Neural cell (in vitro differentiated cells): ENCODE measurements around the gene HCFC1. TPM values are rescaled to one million over a fixed set of nuclear protein-coding genes. Genes with fewer than 3 reads are reported as not detected.

Source experiments
- H2AFZ ChIP-seq: fragments of 200-600, 300-800 bp; sonication (generic), shearing (Covaris generic); 2 replicates; pipeline ENCODE4 v1.6.0; 2014; ENCODE audit warnings: low read depth, mild to moderate bottlenecking, antibody characterized with exemption, low read length, moderate library complexity
- H3F3A ChIP-seq: fragments of 200-600 bp; shearing (Covaris generic); 2 replicates; pipeline ENCODE4 v1.6.1; 2016; ENCODE audit warnings: mild to moderate bottlenecking, moderate library complexity, mixed read lengths, antibody characterized with exemption, low read length; ENCODE audit not compliant: insufficient read depth, poor library complexity, severe bottlenecking
- H3K27ac ChIP-seq: fragments of 200-600, 300-800 bp; sonication (generic), shearing (Covaris generic); 2 replicates; pipeline ENCODE4 v1.5.1; 2014; ENCODE audit warnings: mild to moderate bottlenecking, low read length, moderate library complexity
- H3K27me3 ChIP-seq: fragments of 300-800, 200-600 bp; sonication (generic), shearing (Covaris generic); 2 replicates; pipeline ENCODE4 v1.6.0; 2014; ENCODE audit warnings: mild to moderate bottlenecking, low read depth, low read length, moderate library complexity; ENCODE audit not compliant: insufficient read depth
- H3K36me3 ChIP-seq: fragments of 300-800, 200-600 bp; sonication (generic), shearing (Covaris generic); 2 replicates; pipeline ENCODE4 v1.5.1; 2014; ENCODE audit warnings: mild to moderate bottlenecking, antibody characterized with exemption, low read length, moderate library complexity; ENCODE audit not compliant: insufficient read depth
- H3K4me2 ChIP-seq: fragments of 300-800, 200-600 bp; sonication (generic), shearing (Covaris generic); 2 replicates; pipeline ENCODE4 v1.6.0; 2014; ENCODE audit warnings: mild to moderate bottlenecking, low read length
- H3K4me3 ChIP-seq: fragments of 300-800, 200-600 bp; sonication (generic), shearing (Covaris generic); 2 replicates; pipeline ENCODE4 v1.5.1; 2014; ENCODE audit warnings: mild to moderate bottlenecking, low read length, moderate library complexity
- H3K79me2 ChIP-seq: fragments of 200-600 bp; shearing (Covaris generic); replicated peaks from 2 replicates; pipeline ENCODE4 v1.6.0; 2014; ENCODE audit warnings: mild to moderate bottlenecking, low read length, moderate library complexity; ENCODE audit not compliant: insufficient read depth
- H3K9ac ChIP-seq: fragments of 300-800, 200-600 bp; sonication (generic), shearing (Covaris generic); 2 replicates; pipeline ENCODE4 v1.6.1; 2016; ENCODE audit warnings: mild to moderate bottlenecking, low read length, mixed read lengths
- H3K9me2 ChIP-seq: fragments of 200-600 bp; shearing (Covaris generic); 2 replicates; pipeline ENCODE4 v1.6.1; 2016; ENCODE audit warnings: mild to moderate bottlenecking, low read length, mixed read lengths; ENCODE audit not compliant: insufficient read depth
- H3K9me3 ChIP-seq: fragments of 200-600, 300-800 bp; sonication (generic), shearing (Covaris generic); 2 replicates; pipeline ENCODE4 v1.6.1; 2016; ENCODE audit warnings: mild to moderate bottlenecking, mixed run types, low read length, moderate library complexity, mixed read lengths
- H4K20me1 ChIP-seq: fragments of 200-600 bp; shearing (Covaris generic); 2 replicates; pipeline ENCODE4 v1.6.1; 2016; ENCODE audit warnings: mild to moderate bottlenecking, mixed run types; ENCODE audit not compliant: insufficient read depth
- CTCF ChIP-seq: fragments of 450-650 bp; IDR thresholded peaks from 2 replicates; pipeline ENCODE4 v1.5.1; 2014; ENCODE audit warnings: antibody characterized with exemption, mild to moderate bottlenecking, moderate library complexity; ENCODE audit not compliant: poor library complexity, severe bottlenecking
- EP300 ChIP-seq: fragments of 450-650 bp; conservative IDR thresholded peaks from 2 replicates; pipeline ENCODE4 v1.6.1; 2014; ENCODE audit warnings: antibody characterized with exemption, mild to moderate bottlenecking, moderate library complexity; ENCODE audit not compliant: poor library complexity, severe bottlenecking
- EZH2 ChIP-seq: fragments of 200-600, 300-800 bp; shearing (Covaris generic), sonication (generic); IDR thresholded peaks from 2 replicates; pipeline ENCODE4 v1.6.1; 2014; ENCODE audit warnings: antibody characterized with exemption, low read length, borderline replicate concordance, mild to moderate bottlenecking; ENCODE audit not compliant: insufficient read depth, poor library complexity, severe bottlenecking
- MXI1 ChIP-seq: fragments of 450-650 bp; conservative IDR thresholded peaks from 2 replicates; pipeline ENCODE4 v1.6.1; 2014; ENCODE audit warnings: antibody characterized with exemption, mild to moderate bottlenecking; ENCODE audit not compliant: poor library complexity, severe bottlenecking
- POLR2AphosphoS5 ChIP-seq: IDR thresholded peaks from 2 replicates; pipeline ENCODE4 v1.6.1; 2012
- RAD21 ChIP-seq: fragments of 450-650 bp; conservative IDR thresholded peaks from 2 replicates; pipeline ENCODE4 v1.6.1; 2014; ENCODE audit warnings: antibody characterized with exemption, mild to moderate bottlenecking, moderate library complexity
- REST ChIP-seq: IDR thresholded peaks from 2 replicates; pipeline ENCODE4 v1.6.1; 2012; ENCODE audit warnings: borderline replicate concordance
- SMC3 ChIP-seq: fragments of 450-650 bp; conservative IDR thresholded peaks from 2 replicates; pipeline ENCODE4 v1.6.1; 2014; ENCODE audit warnings: antibody characterized with exemption, mild to moderate bottlenecking, moderate library complexity; ENCODE audit not compliant: poor library complexity
- TAF1 ChIP-seq: IDR thresholded peaks from 2 replicates; pipeline ENCODE4 v1.6.1; 2012; ENCODE audit warnings: low read depth
- polyA plus RNA-seq: library from polyadenylated mRNA; depleted of rRNA; stranded (reverse); fragments of >200 nt; gene quantifications from 2 replicates; pipeline ENCODE4 v1.2.3, GENCODE V29; 2014

Gene HCFC1
- polyA plus RNA-seq, 1 donor from 2014 or later: 7.3 TPM

DNA sequence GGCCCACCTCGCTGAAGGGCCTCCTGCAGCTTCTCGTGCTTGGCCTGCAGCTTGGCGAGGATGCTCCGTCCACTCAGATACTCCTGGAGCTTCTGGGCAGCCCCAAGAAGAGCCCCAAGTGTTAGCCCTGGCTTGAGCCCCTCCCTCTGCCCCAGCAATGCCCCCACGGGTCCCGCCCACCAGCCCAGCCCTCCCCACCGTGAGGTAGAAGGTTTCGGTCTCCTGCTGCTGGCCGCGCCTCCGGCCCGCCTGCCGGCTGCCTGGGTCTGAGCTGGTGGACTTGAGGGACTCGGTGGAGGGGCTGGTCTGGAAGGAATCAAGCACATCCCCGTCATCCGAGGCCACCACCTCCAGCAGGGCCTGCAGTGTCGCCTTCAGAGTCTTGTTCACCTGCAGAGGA, 58.4 kb downstream of the HCFC1 start:
- Histone ChIP-seq H3K9ac (no peak overlapping the region), H3K27me3 (no peaks in the 10 kb centered on the region), H3K36me3 (no peaks in the 10 kb centered on the region), H2AFZ (no peak overlapping the region), H3K79me2 (no peaks in the 10 kb centered on the region), H3K4me2 (no peak overlapping the region), H3K27ac (no peak overlapping the region), H3K9me3 (no peaks in the 10 kb centered on the region), H3K4me3 (no peak overlapping the region), H4K20me1 (no peaks in the 10 kb centered on the region), H3F3A (no peaks in the 10 kb centered on the region), H3K9me2 (no peaks in the 10 kb centered on the region)
- no peak for TF ChIP-seq MXI1

GRCh38 chrX:153911798-153912197, 59.8 kb downstream of the HCFC1 start:
- TF ChIP-seq EZH2 (no peak), CTCF (no peak)
- no peaks in the 10 kb centered on the region for H3K36me3 ChIP-seq
- no peaks in the 10 kb centered on the region for H3F3A ChIP-seq
- no peaks in the 10 kb centered on the region for H3K79me2 ChIP-seq
- no peak overlapping the region for H3K9ac ChIP-seq
- no peak overlapping the region for H3K4me3 ChIP-seq
- H3K27me3 ChIP-seq: no peaks in the 10 kb centered on the region
- no peak overlapping the region for H3K4me2 ChIP-seq
- H4K20me1 ChIP-seq: no peaks in the 10 kb centered on the region
- H3K27ac ChIP-seq: no peak overlapping the region
- H2AFZ ChIP-seq: no peak overlapping the region
- H3K9me3 ChIP-seq: no peaks in the 10 kb centered on the region
- H3K9me2 ChIP-seq: no peaks in the 10 kb centered on the region

- no peaks in the 10 kb centered on the region for H3K27me3 ChIP-seq
- H3K4me3 ChIP-seq: no peak overlapping the region
- no peaks in the 10 kb centered on the region for H3K36me3 ChIP-seq
- H3K4me2 ChIP-seq: no peak overlapping the region
- no peak overlapping the region for H2AFZ ChIP-seq
- H4K20me1 ChIP-seq: no peaks in the 10 kb centered on the region
- no peaks in the 10 kb centered on the region for H3K9me3 ChIP-seq
- H3K9me2 ChIP-seq: no peaks in the 10 kb centered on the region
- H3F3A ChIP-seq: no peaks in the 10 kb centered on the region
- no peaks in the 10 kb centered on the region for H3K79me2 ChIP-seq
- TF ChIP-seq REST (no peak), POLR2AphosphoS5 (no peak), MXI1 (no peak), EP300 (no peak), TAF1 (no peak), SMC3 (no peak), CTCF (no peak), RAD21 (no peak), EZH2 (no peak)
- no peak overlapping the region for H3K9ac ChIP-seq
- no peak overlapping the region for H3K27ac ChIP-seq
These were observed 61.2 kb downstream of the HCFC1 start for GRCh38 chrX:153910446-153910845.
